GM21515 (cell line): ENCODE data around the gene CYP2C19.
"Not testable (repeated sequence)": the region's sequence is repeated elsewhere in the genome, so short reads cannot be mapped to it uniquely, and the experiment has no call there.

Experiments used
- ATAC-seq: cut with Tn5 transposase; IDR thresholded peaks from one replicate; pipeline ENCODE4 v1.9.1; 2021; ENCODE audit not compliant: unreplicated experiment

CYP2C19 gene

GRCh38 chr10:94878649-94879048, 116.2 kb downstream of the CYP2C19 start:
- ATAC-seq = no peak

GRCh38 chr10:94879214-94879613, 116.7 kb downstream of the CYP2C19 start:
- no peak for ATAC-seq

- no peak for ATAC-seq
Measured at GRCh38 chr10:94889123-94889522, 126.6 kb downstream of the CYP2C19 start.

GRCh38 chr10:94890264-94891022, 128.0 kb downstream of the CYP2C19 start:
- no peak for ATAC-seq

GRCh38 chr10:94898414-94898813, 135.9 kb downstream of the CYP2C19 start:
- not testable (repeated sequence) for ATAC-seq

GRCh38 chr10:94902080-94902479, 139.6 kb downstream of the CYP2C19 start:
- ATAC-seq = no peak

- no peak for ATAC-seq
Measured at GRCh38 chr10:94902570-94902969, 140.1 kb downstream of the CYP2C19 start.
